B cell (primary cell): Measurements from ENCODE around the gene CRTAC1.

Source experiments
- EZH2 ChIP-seq: IDR thresholded peaks from 2 replicates; pipeline ENCODE4 v1.6.1; 2012; ENCODE audit warnings: borderline replicate concordance, low read depth, mild to moderate bottlenecking, moderate library complexity, low read length; ENCODE audit not compliant: insufficient read depth, poor library complexity, severe bottlenecking
- TF ChIP-seq, protein P1 (sequence below): fragments of 200-600 bp; IDR thresholded peaks from one replicate; pipeline ENCODE4 v1.8.0; 2022; ENCODE audit warnings: antibody characterized with exemption, mild to moderate bottlenecking

DNA sequence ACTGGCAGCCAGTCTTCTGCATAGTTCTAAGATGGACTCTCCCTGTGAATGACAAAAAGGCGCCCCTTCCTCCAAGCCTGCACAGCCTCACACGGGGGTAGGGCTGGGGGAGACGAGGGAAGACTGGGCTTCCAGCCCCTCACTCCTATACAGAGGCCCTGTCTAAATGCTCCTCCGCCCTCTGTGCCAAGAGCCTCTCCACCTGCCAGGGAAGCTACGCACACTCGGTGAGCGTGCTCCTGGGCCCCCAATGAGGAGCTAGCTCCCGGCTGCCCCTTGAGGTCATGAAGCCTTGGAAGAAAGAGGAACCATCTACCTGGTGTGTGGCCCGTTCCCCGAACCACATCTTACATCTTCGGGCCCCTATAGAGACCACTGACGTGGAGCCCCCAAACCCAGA lies 54.8 kb downstream of the CRTAC1 start:
- TF ChIP-seq, protein P1, sequence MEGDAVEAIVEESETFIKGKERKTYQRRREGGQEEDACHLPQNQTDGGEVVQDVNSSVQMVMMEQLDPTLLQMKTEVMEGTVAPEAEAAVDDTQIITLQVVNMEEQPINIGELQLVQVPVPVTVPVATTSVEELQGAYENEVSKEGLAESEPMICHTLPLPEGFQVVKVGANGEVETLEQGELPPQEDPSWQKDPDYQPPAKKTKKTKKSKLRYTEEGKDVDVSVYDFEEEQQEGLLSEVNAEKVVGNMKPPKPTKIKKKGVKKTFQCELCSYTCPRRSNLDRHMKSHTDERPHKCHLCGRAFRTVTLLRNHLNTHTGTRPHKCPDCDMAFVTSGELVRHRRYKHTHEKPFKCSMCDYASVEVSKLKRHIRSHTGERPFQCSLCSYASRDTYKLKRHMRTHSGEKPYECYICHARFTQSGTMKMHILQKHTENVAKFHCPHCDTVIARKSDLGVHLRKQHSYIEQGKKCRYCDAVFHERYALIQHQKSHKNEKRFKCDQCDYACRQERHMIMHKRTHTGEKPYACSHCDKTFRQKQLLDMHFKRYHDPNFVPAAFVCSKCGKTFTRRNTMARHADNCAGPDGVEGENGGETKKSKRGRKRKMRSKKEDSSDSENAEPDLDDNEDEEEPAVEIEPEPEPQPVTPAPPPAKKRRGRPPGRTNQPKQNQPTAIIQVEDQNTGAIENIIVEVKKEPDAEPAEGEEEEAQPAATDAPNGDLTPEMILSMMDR = no peak
- no peak for TF ChIP-seq EZH2
